ENCODE measurements around the gene RRAS2.
"Not testable (repeated sequence)": the region's sequence is repeated elsewhere in the genome, so short reads cannot be mapped to it uniquely, and the experiment has no call there.

RRAS2 gene

GRCh38 chr11:14361951-14362350, 3.0 kb upstream of the RRAS2 start:
- TF ChIP-seq, protein P1, sequence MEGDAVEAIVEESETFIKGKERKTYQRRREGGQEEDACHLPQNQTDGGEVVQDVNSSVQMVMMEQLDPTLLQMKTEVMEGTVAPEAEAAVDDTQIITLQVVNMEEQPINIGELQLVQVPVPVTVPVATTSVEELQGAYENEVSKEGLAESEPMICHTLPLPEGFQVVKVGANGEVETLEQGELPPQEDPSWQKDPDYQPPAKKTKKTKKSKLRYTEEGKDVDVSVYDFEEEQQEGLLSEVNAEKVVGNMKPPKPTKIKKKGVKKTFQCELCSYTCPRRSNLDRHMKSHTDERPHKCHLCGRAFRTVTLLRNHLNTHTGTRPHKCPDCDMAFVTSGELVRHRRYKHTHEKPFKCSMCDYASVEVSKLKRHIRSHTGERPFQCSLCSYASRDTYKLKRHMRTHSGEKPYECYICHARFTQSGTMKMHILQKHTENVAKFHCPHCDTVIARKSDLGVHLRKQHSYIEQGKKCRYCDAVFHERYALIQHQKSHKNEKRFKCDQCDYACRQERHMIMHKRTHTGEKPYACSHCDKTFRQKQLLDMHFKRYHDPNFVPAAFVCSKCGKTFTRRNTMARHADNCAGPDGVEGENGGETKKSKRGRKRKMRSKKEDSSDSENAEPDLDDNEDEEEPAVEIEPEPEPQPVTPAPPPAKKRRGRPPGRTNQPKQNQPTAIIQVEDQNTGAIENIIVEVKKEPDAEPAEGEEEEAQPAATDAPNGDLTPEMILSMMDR (IDR thresholded peaks at IDR 0.05; ENCODE audit: low read depth, low read length), result no peak
- H3K4me3 ChIP-seq (replicated peaks in 1 of 2; ENCODE audit: low read depth in 2 of 2, low read length in 2 of 2), result no peak overlapping the region
- DNase-seq (ENCODE audit: low read depth in 2 of 2), result no peak

GRCh38 chr11:14360976-14361375, 2.0 kb upstream of the RRAS2 start:
- DNase-seq (ENCODE audit: low read depth in 2 of 2), result no peak
- TF ChIP-seq, protein P1 (IDR thresholded peaks at IDR 0.05; ENCODE audit: low read depth, low read length), result no peak
- H3K4me3 ChIP-seq (replicated peaks in 1 of 2; ENCODE audit: low read depth in 2 of 2, low read length in 2 of 2), result no peak overlapping the region

DNA sequence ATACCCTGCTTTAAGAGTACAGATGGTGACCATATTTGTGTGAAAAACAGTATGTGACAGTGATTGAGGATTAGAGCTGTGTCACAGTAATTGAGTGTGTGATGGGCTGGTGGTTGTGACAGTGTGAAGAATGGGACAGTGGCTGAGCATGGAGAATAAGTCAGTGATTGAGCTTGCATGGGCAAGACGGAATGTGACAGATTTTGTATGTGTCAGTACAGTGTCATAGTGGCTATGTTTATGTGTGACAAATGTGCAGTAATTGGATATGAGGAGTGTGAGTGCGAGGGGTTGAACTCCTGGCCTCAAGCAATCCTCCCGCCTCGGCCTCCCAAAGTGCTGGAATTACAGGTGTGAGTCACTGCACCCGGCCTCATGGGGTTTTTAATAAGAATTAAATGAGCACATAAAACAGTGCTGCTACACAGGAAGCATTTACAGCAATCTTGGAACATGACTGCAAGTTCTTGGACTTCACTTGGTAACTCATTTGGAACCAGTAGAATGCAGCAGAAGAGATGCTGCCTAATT, 583 bp upstream of the RRAS2 start:
- no peak for DNase-seq (ENCODE audit: low read depth in 2 of 2)
- H3K4me3 ChIP-seq (replicated peaks in 1 of 2; ENCODE audit: low read depth in 2 of 2, low read length in 2 of 2), result peak overlapping the region; percentile 74 to 84
- TF ChIP-seq, protein P1 (IDR thresholded peaks at IDR 0.05; ENCODE audit: low read depth, low read length), result no peak

- peak overlapping the region; percentile 74 to 84 for H3K4me3 ChIP-seq (replicated peaks in 1 of 2; ENCODE audit: low read depth in 2 of 2, low read length in 2 of 2)
- DNase-seq (ENCODE audit: low read depth in 2 of 2), result peak; percentile 69 to 71
- TF ChIP-seq, protein P1 (IDR thresholded peaks at IDR 0.05; ENCODE audit: low read depth, low read length), result no peak
These were observed 878 bp downstream of the RRAS2 start for GRCh38 chr11:14357881-14358728.

DNA sequence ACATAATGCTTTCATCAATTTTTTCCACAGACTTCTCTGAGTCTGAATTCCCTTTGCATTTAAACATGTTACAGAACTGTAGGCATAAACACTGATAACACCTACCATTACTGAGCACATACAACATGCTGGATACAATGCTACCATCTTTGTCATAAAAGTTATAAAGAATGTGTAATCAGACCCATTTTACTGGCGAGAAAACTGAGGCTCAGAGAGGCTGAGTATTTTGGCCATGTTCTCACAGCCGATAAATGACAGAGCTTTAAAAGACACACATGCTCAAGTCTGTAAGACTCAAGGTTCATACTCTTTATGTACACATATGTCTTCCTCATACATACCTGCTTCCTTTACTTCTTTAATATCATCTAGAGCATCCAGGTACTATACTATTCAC, 2.6 kb downstream of the RRAS2 start:
- TF ChIP-seq, protein P1 (IDR thresholded peaks at IDR 0.05; ENCODE audit: low read depth, low read length), result no peak
- no peak for DNase-seq (ENCODE audit: low read depth in 2 of 2)
- no peak overlapping the region for H3K4me3 ChIP-seq (replicated peaks in 1 of 2; ENCODE audit: low read depth in 2 of 2, low read length in 2 of 2)

DNA sequence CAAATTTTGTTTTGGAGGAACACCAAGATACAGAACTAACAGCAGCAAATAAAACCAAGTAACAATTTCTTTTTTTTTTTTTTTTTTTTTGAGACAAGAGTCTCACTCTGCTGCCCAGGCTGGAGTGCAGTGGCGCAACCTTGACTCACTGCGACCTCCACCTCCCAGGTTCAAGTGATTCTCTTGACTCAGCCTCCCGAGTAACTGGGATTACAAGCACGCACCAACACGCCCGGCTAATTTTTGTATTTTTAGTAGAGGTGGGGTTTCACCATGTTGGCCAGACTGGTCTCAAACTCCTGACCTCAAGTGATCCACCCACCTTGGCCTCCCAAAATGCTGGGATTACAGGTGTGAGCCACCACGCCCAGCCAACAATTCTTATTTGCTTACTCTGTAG, 4.4 kb downstream of the RRAS2 start:
- H3K4me3 ChIP-seq (replicated peaks in 1 of 2; ENCODE audit: low read depth in 2 of 2, low read length in 2 of 2); DNase-seq (ENCODE audit: low read depth in 2 of 2): not testable (repeated sequence)

DNA sequence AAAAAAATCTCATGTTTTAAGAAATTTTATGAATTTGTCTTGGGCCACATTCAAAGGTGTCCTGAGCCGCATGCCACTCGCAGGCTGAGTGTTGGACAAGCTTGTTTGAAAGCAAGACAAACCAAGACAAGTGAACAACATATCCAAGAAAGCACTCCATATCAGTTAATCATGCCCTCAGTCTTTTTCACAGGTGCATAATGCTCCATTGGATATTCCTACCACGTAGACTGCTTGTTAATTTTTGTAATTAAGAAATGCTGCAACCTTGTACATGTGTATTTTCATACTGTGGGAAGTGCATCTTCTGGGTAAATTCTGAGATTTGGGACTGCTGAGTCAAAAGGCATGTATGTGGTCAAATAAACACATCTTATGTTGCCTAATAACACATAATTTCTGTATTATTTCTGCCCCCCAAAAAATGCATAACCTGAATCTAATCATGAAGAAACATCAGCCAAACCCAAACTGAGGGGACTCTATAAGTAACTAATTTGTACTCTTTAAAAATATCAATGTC, 8.2 kb downstream of the RRAS2 start:
- TF ChIP-seq, protein P1 (IDR thresholded peaks at IDR 0.05; ENCODE audit: low read depth, low read length), result no peak
- DNase-seq (ENCODE audit: low read depth in 2 of 2), result no peak
- no peak overlapping the region for H3K4me3 ChIP-seq (replicated peaks in 1 of 2; ENCODE audit: low read depth in 2 of 2, low read length in 2 of 2)
